Tibial artery (tissue), 4 donors: ENCODE data around the gene TPD52L1.

Source experiments
- DNase-seq, 2 donors: peaks; one replicate each; pipeline ENCODE4 v3.0.0-alpha.2; 2019
- H3K27ac ChIP-seq, 2 donors: fragments of 200-600 bp; sonication (generic) in 1 of 2; 1 replicate in 1 of 2; 2 replicates in 1 of 2; pipeline ENCODE4 v1.5.1; 2018 to 2019; ENCODE audit warnings: mild to moderate bottlenecking in 1 of 2
- H3K27me3 ChIP-seq, 2 donors: fragments of 200-600 bp; sonication (generic) in 1 of 2; one replicate each; pipeline versions ENCODE4 v1.5.1 to v1.6.0; 2016 to 2019
- H3K36me3 ChIP-seq, 3 donors: fragments of 200-600 bp; sonication (generic) in 2 of 3; one replicate each; pipeline ENCODE4 v1.5.1; 2016 to 2019; ENCODE audit warnings: mild to moderate bottlenecking in 2 of 3
- H3K4me1 ChIP-seq, 4 donors: fragments of 200-600 bp; sonication (generic) in 2 of 4; 1 replicate in 3 of 4; 2 replicates in 1 of 4; pipeline ENCODE4 v1.5.1; 2016 to 2019
- H3K4me3 ChIP-seq, 2 donors: fragments of 200-600 bp; sonication (generic) in 1 of 2; 1 replicate in 1 of 2; 2 replicates in 1 of 2; pipeline ENCODE4 v1.5.1; 2018 to 2019; ENCODE audit warnings: mild to moderate bottlenecking in 2 of 2
- H3K9me3 ChIP-seq, 3 donors: fragments of 200-600 bp; sonication (generic) in 1 of 3; one replicate each; pipeline ENCODE4 v1.5.1; 2016 to 2019
- intact Hi-C: fragments of 100-400 bp; cut with DNase I; formaldehyde crosslinking; loops from one replicate; pipeline ENCODE4 v1.15.0; 2023; ENCODE audit warnings: low total_unique reads
- TF ChIP-seq, protein P1 (sequence below), 2 experiments: fragments of 200-600 bp in 1 of 2; fragments of 450-650 bp in 1 of 2; IDR thresholded peaks; one replicate each; pipeline ENCODE4 v1.5.1; 2017 to 2019; ENCODE audit warnings: antibody characterized with exemption in 2 of 2, mild to moderate bottlenecking in 1 of 2, moderate library complexity in 1 of 2

Gene TPD52L1

GRCh38 chr6:125198398-125198937, 44.9 kb downstream of the TPD52L1 start:
- TF ChIP-seq, protein P1, sequence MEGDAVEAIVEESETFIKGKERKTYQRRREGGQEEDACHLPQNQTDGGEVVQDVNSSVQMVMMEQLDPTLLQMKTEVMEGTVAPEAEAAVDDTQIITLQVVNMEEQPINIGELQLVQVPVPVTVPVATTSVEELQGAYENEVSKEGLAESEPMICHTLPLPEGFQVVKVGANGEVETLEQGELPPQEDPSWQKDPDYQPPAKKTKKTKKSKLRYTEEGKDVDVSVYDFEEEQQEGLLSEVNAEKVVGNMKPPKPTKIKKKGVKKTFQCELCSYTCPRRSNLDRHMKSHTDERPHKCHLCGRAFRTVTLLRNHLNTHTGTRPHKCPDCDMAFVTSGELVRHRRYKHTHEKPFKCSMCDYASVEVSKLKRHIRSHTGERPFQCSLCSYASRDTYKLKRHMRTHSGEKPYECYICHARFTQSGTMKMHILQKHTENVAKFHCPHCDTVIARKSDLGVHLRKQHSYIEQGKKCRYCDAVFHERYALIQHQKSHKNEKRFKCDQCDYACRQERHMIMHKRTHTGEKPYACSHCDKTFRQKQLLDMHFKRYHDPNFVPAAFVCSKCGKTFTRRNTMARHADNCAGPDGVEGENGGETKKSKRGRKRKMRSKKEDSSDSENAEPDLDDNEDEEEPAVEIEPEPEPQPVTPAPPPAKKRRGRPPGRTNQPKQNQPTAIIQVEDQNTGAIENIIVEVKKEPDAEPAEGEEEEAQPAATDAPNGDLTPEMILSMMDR (IDR thresholded peaks at IDR 0.05), result no peak
- no peaks in the 10 kb centered on the region for H3K36me3 ChIP-seq
- peak overlapping the region; percentile 66 to 74 for H3K27ac ChIP-seq
- peaks cover 0 to 87% (median 59%) of the 10 kb centered on the region in 4 donors for H3K4me1 ChIP-seq
- H3K27me3 ChIP-seq, result no peaks in the 10 kb centered on the region
- H3K4me3 ChIP-seq, result no peak overlapping the region
- H3K9me3 ChIP-seq, result no peaks in the 10 kb centered on the region
- no peak for DNase-seq
- intact Hi-C loops, result no loop called here

GRCh38 chr6:125200941-125201340, 47.4 kb downstream of the TPD52L1 start:
- no peak for DNase-seq
- TF ChIP-seq, protein P1 (IDR thresholded peaks at IDR 0.05), result no peak
- Histone ChIP-seq H3K27me3 (no peaks in the 10 kb centered on the region), H3K4me1 (peaks cover 0 to 83% (median 50%) of the 10 kb centered on the region in 4 donors), H3K27ac (peak overlapping the region; percentile 53 to 74), H3K36me3 (no peaks in the 10 kb centered on the region), H3K9me3 (no peaks in the 10 kb centered on the region), H3K4me3 (no peak overlapping the region)
- intact Hi-C loops, result no loop called here

GRCh38 chr6:125201961-125202729, 48.6 kb downstream of the TPD52L1 start:
- TF ChIP-seq, protein P1 (IDR thresholded peaks at IDR 0.05), result no peak
- Histone ChIP-seq H3K9me3 (no peaks in the 10 kb centered on the region), H3K36me3 (no peaks in the 10 kb centered on the region), H3K4me1 (peaks cover 0 to 83% (median 44%) of the 10 kb centered on the region in 4 donors), H3K27me3 (no peaks in the 10 kb centered on the region), H3K4me3 (no peak overlapping the region), H3K27ac (peak overlapping the region; percentile 53 to 74)
- intact Hi-C loops, result no loop called here
- peak; percentile 57 to 79 for DNase-seq

DNA sequence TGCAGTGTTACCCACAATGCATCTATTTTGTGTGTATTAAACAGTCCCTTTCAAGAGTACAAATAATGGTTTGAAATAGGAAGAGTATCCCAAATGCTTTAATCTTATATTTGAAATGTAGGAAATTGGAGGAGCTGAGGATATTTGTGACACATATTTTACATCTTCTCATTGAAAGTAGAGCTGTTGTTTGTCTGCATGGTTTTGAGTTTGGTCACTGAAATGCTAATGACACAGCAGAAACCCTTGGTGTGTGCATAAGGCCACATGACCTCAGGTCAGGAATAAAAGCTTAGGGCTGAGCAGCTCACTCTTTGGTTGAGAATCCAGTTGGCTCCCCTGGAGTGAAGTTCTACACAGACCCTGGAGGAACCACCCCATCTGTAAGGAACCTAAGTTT, 49.8 kb downstream of the TPD52L1 start:
- TF ChIP-seq, protein P1 (IDR thresholded peaks at IDR 0.05), result no peak
- Histone ChIP-seq H3K9me3 (no peaks in the 10 kb centered on the region), H3K4me3 (no peak overlapping the region), H3K4me1 (peaks cover 0 to 81% (median 33%) of the 10 kb centered on the region in 4 donors), H3K36me3 (no peaks in the 10 kb centered on the region), H3K27ac (peak overlapping the region; percentile 53 to 74), H3K27me3 (no peaks in the 10 kb centered on the region)
- DNase-seq, result no peak
- intact Hi-C loops, result no loop called here

- TF ChIP-seq, protein P1 (IDR thresholded peaks at IDR 0.05), result no peak
- no peaks in the 10 kb centered on the region for H3K27me3 ChIP-seq
- H3K4me3 ChIP-seq, result no peak overlapping the region
- H3K4me1 ChIP-seq, result peaks cover 0 to 82% (median 26%) of the 10 kb centered on the region in 4 donors
- peak overlapping the region; percentile 21 to 42 for H3K27ac ChIP-seq
- H3K9me3 ChIP-seq, result no peaks in the 10 kb centered on the region
- intact Hi-C loops, result no loop called here
- no peak for DNase-seq
- no peaks in the 10 kb centered on the region for H3K36me3 ChIP-seq
Measured at GRCh38 chr6:125205931-125206330, 52.4 kb downstream of the TPD52L1 start.
